NCI-H510A (cell line): ENCODE data around the gene FCGBP.
"Not testable (repeated sequence)": the region's sequence is repeated elsewhere in the genome, so short reads cannot be mapped to it uniquely, and the experiment has no call there.

Source experiments
- DNase-seq: peaks from one replicate; lab custom pipeline; 2025; lab: John Stamatoyannopoulos, UW

Gene FCGBP

GRCh38 chr19:39917561-39918182, 16.8 kb downstream of the FCGBP start:
- DNase-seq, result no peak

- DNase-seq, result no peak
These were observed 17.5 kb downstream of the FCGBP start for GRCh38 chr19:39916851-39917396.

- DNase-seq, result no peak
These were observed 18.2 kb downstream of the FCGBP start for GRCh38 chr19:39916236-39916635.

GRCh38 chr19:39915848-39916215, 18.6 kb downstream of the FCGBP start:
- peak; percentile 41 for DNase-seq

GRCh38 chr19:39915101-39915847, 19.2 kb downstream of the FCGBP start:
- DNase-seq, result peak; percentile 19

GRCh38 chr19:39913682-39914333, 20.6 kb downstream of the FCGBP start:
- DNase-seq, result no peak

- DNase-seq, result no peak
These were observed 25.6 kb downstream of the FCGBP start for GRCh38 chr19:39908803-39909202.

GRCh38 chr19:39906820-39907611, 27.4 kb downstream of the FCGBP start:
- DNase-seq, result no peak

- DNase-seq, result no peak
These were observed 28.2 kb downstream of the FCGBP start for GRCh38 chr19:39906283-39906682.

- not testable (repeated sequence) for DNase-seq
These were observed 30.8 kb downstream of the FCGBP start for GRCh38 chr19:39903486-39904091.

- not testable (repeated sequence) for DNase-seq
These were observed 32.1 kb downstream of the FCGBP start for GRCh38 chr19:39902326-39902725.

- not testable (repeated sequence) for DNase-seq
These were observed 32.8 kb downstream of the FCGBP start for GRCh38 chr19:39901681-39902080.

GRCh38 chr19:39898858-39899257, 35.6 kb downstream of the FCGBP start:
- DNase-seq, result not testable (repeated sequence)

GRCh38 chr19:39897511-39898245, 36.8 kb downstream of the FCGBP start:
- DNase-seq, result not testable (repeated sequence)

GRCh38 chr19:39895096-39895495, 39.3 kb downstream of the FCGBP start:
- not testable (repeated sequence) for DNase-seq

- not testable (repeated sequence) for DNase-seq
These were observed 40.2 kb downstream of the FCGBP start for GRCh38 chr19:39894236-39894606.

- DNase-seq, result not testable (repeated sequence)
These were observed 40.8 kb downstream of the FCGBP start for GRCh38 chr19:39893366-39894235.

GRCh38 chr19:39892506-39892902, 41.9 kb downstream of the FCGBP start:
- DNase-seq, result not testable (repeated sequence)

GRCh38 chr19:39891660-39892505, 42.6 kb downstream of the FCGBP start:
- not testable (repeated sequence) for DNase-seq
